Adrenal gland (tissue), 12 donors: ENCODE data around the gene PARD6B. TPM values are rescaled to one million over a fixed set of nuclear protein-coding genes. Genes with fewer than 3 reads are reported as not detected.
"Not testable (repeated sequence)": the region's sequence is repeated elsewhere in the genome, so short reads cannot be mapped to it uniquely, and the experiment has no call there.

ENCODE experiments used
- DNase-seq, 7 donors: peaks; one replicate each; pipeline ENCODE4 v3.0.0-alpha.2; 2019 to 2020
- H3K27ac ChIP-seq, 5 donors: fragments of 200-600 bp; sonication (generic) in 4 of 5; 1 replicate in 3 of 5; 2 replicates in 2 of 5; pipeline versions ENCODE4 v1.5.1 to v1.8.0; 2016 to 2020; ENCODE audit warnings: mild to moderate bottlenecking in 1 of 5
- H3K27me3 ChIP-seq: fragments of 200-600 bp; 2 replicates; pipeline ENCODE4 v1.8.0; 2021
- H3K36me3 ChIP-seq, 2 donors: fragments of 200-600 bp; replicated peaks in 1 of 2; 1 replicate in 1 of 2; 2 replicates in 1 of 2; pipeline versions ENCODE4 v1.5.1 to v1.8.0; 2018 to 2022
- H3K4me1 ChIP-seq, 2 donors: fragments of 200-600 bp; replicated peaks in 1 of 2; 1 replicate in 1 of 2; 2 replicates in 1 of 2; pipeline versions ENCODE4 v1.5.1 to v1.8.0; 2018 to 2021
- H3K4me3 ChIP-seq, 4 donors: fragments of 200-600 bp; sonication (generic) in 3 of 4; one replicate each; pipeline ENCODE4 v1.5.1; 2016 to 2018
- H3K9me3 ChIP-seq, 3 donors: fragments of 200-600 bp; sonication (generic) in 1 of 3; replicated peaks in 1 of 3; 1 replicate in 2 of 3; 2 replicates in 1 of 3; pipeline versions ENCODE4 v1.5.1 to v1.8.0; 2016 to 2021
- POLR2A ChIP-seq, 2 donors: fragments of 450-650 bp; IDR thresholded peaks; one replicate each; pipeline ENCODE4 v1.6.1; 2017; ENCODE audit warnings: antibody characterized with exemption in 2 of 2, mild to moderate bottlenecking in 2 of 2, moderate library complexity in 1 of 2
- WGBS, 4 donors: extraction: QIAGEN DNeasy Blood & Tissue Kit in 2 of 4; methylation state at CpG; one replicate each; pipeline versions ENCODE4 v1.1.5 to v1.1.7; 2013 to 2017; 5-methylcytosine and 5-hydroxymethylcytosine counted together
- intact Hi-C, 2 donors: fragments of 100-400 bp; cut with DNase I; formaldehyde crosslinking; loops; one replicate each; pipeline versions ENCODE4 v1.14.1 to v1.15.0; 2022 to 2023
- polyA plus RNA-seq, 3 donors: library from polyadenylated mRNA; stranded (reverse); fragments of 200-250 nt in 2 of 3; fragments of 350-450 nt in 1 of 3; fragmentation: Illumina TruSeq in 1 of 3; extraction: RNeasy Lipid Tissue Mini Kit (QIAGEN cat#74804) in 1 of 3; gene quantifications; one replicate each; pipeline ENCODE4 v1.2.3, GENCODE V29; 2013 to 2014
- total RNA-seq, 9 donors: library from RNA; depleted of rRNA in 4 of 9; stranded (reverse); fragments of >200 nt in 4 of 9; fragments of 120-200 nt in 1 of 9; fragmentation: NEBNext Ultra II Directional in 1 of 9; extraction: Animal tissue kit (Norgen Biotek cat#: 25700) in 1 of 9; gene quantifications; one replicate each; pipeline versions ENCODE4 v1.1.0 to v1.2.4, GENCODE V29; 2013 to 2023
- TF ChIP-seq, protein P1 (sequence below), 6 experiments: fragments of 450-650 bp in 4 of 6; fragments of 200-600 bp in 2 of 6; sonication (generic) in 1 of 6; IDR thresholded peaks; 1 replicate in 5 of 6; 2 replicates in 1 of 6; pipeline versions ENCODE4 v1.5.1 to v1.8.0; 2016 to 2021; ENCODE audit warnings: antibody characterized with exemption in 6 of 6, mild to moderate bottlenecking in 2 of 6, moderate library complexity in 1 of 6
- donor health status: healthy with polysubstance abuse.
- donor health status: Bipolar disorder and iron deficiency.
- donor health status: DM: yes; HTN: yes; CAD: no.
- donor health status: DM: no; HTN: no; CAD: no.
- donor health status: DM: no; HTN: no; CAD: no.
- donor health status: DM: yes; HTN: yes; CAD: no.

PARD6B gene
- total and polyA plus RNA-seq, 12 donors = 1.1 to 10.8 (median 5.3) TPM

- H3K36me3 ChIP-seq = no peaks in the 10 kb centered on the region
- H3K4me1 ChIP-seq = no peaks in the 10 kb centered on the region
- DNase-seq = no peak
- no peaks in the 10 kb centered on the region for H3K27me3 ChIP-seq
- H3K4me3 ChIP-seq = no peak overlapping the region
- TF ChIP-seq POLR2A (IDR thresholded peaks at IDR 0.05) = no peak
- TF ChIP-seq, protein P1, sequence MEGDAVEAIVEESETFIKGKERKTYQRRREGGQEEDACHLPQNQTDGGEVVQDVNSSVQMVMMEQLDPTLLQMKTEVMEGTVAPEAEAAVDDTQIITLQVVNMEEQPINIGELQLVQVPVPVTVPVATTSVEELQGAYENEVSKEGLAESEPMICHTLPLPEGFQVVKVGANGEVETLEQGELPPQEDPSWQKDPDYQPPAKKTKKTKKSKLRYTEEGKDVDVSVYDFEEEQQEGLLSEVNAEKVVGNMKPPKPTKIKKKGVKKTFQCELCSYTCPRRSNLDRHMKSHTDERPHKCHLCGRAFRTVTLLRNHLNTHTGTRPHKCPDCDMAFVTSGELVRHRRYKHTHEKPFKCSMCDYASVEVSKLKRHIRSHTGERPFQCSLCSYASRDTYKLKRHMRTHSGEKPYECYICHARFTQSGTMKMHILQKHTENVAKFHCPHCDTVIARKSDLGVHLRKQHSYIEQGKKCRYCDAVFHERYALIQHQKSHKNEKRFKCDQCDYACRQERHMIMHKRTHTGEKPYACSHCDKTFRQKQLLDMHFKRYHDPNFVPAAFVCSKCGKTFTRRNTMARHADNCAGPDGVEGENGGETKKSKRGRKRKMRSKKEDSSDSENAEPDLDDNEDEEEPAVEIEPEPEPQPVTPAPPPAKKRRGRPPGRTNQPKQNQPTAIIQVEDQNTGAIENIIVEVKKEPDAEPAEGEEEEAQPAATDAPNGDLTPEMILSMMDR (IDR thresholded peaks at IDR 0.05) = no peak
- WGBS, 4 donors = 60 to 68% (median 65%) methylated on average over 2 of the region's 2 CpGs
- intact Hi-C loops = no loop called here
- H3K27ac ChIP-seq = no peak overlapping the region
- H3K9me3 ChIP-seq = no peaks in the 10 kb centered on the region
These were observed 46.0 kb downstream of the PARD6B start for GRCh38 chr20:50777373-50777772.

DNA sequence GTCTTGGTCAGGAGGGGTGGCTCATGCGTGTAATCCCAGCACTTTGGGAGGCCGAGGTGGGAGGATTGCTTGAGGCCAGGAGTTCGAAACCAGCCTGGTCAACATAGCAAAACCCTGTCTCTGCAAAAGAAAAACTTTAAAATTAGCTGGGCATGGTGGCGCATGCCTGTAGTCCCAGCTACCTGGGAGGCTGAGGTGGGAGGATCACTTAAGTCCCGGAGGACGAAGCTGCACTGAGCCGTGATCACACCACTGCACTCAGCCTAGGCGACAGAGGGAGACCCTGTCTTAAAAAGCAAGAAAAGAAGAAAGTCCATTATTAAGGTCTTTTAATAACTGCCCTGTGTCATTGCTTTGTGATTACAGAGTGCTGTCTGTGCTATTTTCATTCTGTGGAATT lies 47.6 kb downstream of the PARD6B start:
- intact Hi-C loops, H3K9me3 ChIP-seq, H3K4me1 ChIP-seq, H3K27me3 ChIP-seq, H3K27ac ChIP-seq, H3K36me3 ChIP-seq, DNase-seq, H3K4me3 ChIP-seq: not testable (repeated sequence)
- 82 to 89% (median 84%) methylated on average over 8 of the region's 8 CpGs for WGBS, 4 donors

DNA sequence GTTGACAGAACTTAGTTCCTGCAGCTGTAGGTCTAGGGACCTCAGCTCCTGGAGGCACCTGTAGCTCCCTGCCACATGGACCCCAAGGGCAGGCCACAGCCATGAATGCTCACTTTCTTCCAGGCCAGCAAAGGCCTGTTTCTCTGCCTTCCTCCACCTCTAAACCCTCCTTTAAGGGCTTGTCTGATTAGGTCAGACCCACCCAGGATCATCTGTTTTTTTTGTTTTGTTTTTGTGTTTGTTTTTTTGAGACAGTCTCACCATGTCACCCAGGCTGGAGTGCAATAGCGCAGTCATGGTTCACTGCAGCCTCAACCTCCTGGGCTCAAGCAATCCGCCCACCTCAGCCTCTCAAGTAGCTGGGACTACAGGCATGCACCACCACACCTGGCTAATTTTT lies 52.0 kb downstream of the PARD6B start:
- DNase-seq = no peak

DNA sequence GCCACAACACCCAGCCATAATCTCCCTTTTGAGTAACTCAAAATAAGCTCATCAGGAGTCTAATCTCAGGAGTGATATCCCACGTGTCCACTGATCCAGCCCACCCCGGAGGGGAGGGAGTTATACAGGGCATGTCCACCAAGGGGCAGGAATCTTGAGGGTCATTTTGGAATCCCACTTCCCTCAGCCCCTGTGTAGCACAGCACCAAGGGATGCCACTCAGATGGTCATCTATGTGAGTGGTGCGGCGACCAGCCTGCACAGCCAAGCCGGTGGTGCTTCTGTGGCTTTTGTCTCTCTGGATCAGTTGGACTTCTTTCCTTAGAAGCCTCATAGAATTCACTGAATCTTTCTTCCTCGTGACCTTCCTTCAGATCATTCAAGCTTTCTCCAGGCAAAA lies 52.5 kb downstream of the PARD6B start:
- intact Hi-C loops = no loop called here
- H3K27me3 ChIP-seq = no peaks in the 10 kb centered on the region
- no peak overlapping the region for H3K4me3 ChIP-seq
- whole genome bisulfite sequencing, 4 donors = 67 to 96% (median 87%) methylated on average over 5 to 6 of the region's 6 CpGs
- no peak for DNase-seq
- H3K9me3 ChIP-seq = no peaks in the 10 kb centered on the region
- TF ChIP-seq, protein P1 (IDR thresholded peaks at IDR 0.05) = no peak
- no peak for TF ChIP-seq POLR2A (IDR thresholded peaks at IDR 0.05)
- H3K36me3 ChIP-seq = no peaks in the 10 kb centered on the region
- no peak overlapping the region for H3K27ac ChIP-seq
- H3K4me1 ChIP-seq = no peaks in the 10 kb centered on the region

More for the DNA sequence above, 52.0 kb downstream of the PARD6B start:
- intact Hi-C loops = no loop called here
- Histone ChIP-seq H3K4me1 (no peaks in the 10 kb centered on the region), H3K9me3 (no peaks in the 10 kb centered on the region), H3K36me3 (no peaks in the 10 kb centered on the region), H3K4me3 (no peak overlapping the region), H3K27ac (no peak overlapping the region), H3K27me3 (no peaks in the 10 kb centered on the region)
- 89 to 100% (median 90%) methylated on average over 2 of the region's 2 CpGs for WGBS, 4 donors
- TF ChIP-seq, protein P1 (IDR thresholded peaks at IDR 0.05) = no peak
- TF ChIP-seq POLR2A (IDR thresholded peaks at IDR 0.05) = no peak

DNA sequence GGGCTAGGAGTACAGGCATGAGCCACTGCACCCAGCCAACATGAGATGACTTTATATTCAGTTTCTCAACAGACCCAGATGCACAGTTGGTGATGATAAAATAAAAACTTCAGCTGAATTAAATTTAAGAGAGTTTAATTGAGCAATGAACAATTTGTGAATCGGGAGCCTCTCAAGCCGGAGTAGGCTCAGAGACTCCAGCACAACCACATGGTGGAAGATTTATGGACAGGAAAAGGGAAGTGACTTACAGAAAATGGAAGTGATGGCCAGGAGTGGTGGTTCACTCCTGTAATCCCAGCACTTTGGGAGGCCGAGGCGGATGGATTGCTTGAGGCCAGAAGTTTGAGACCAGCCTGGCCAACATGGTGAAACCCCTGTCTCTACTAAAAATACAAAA lies 53.1 kb downstream of the PARD6B start:
- WGBS, 4 donors = 70 to 85% (median 77%) methylated on average over 4 of the region's 4 CpGs
- no peak for DNase-seq
- no peaks in the 10 kb centered on the region for H3K4me1 ChIP-seq

More for the DNA sequence above, 53.1 kb downstream of the PARD6B start:
- Histone ChIP-seq H3K4me3 (no peak overlapping the region), H3K27ac (no peak overlapping the region), H3K36me3 (no peaks in the 10 kb centered on the region), H3K9me3 (no peaks in the 10 kb centered on the region), H3K27me3 (no peaks in the 10 kb centered on the region)
- TF ChIP-seq POLR2A (IDR thresholded peaks at IDR 0.05) = no peak
- TF ChIP-seq, protein P1 (IDR thresholded peaks at IDR 0.05) = no peak
- intact Hi-C loops = no loop called here
